DMS153 (cell line): ENCODE measurements around the gene CGB7.
"Not testable (repeated sequence)": the region's sequence is repeated elsewhere in the genome, so short reads cannot be mapped to it uniquely, and the experiment has no call there.

ENCODE experiments used
- DNase-seq: peaks from one replicate; lab custom pipeline; 2025; lab: John Stamatoyannopoulos, UW

Gene CGB7

DNA sequence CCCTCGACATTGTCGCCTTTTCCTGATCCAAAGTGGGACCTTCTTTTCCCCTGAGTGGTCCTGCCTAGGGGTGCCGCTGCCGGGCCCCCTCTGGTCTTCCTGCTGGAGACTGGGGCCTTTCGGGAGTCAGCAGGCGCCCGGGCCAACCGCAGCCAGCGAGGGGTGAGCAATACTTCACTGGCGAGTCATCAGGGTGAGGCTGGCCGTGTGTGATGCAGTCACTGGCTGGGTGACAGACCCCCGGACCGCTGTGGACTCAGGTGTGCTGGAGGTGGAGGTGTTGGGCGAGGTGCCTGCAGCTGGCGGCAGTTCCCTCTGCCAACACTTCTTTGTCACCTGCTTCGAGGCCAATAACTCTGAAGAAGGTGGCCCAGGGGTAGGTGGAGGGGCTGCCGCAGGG, 15.4 kb downstream of the CGB7 start:
- no peak for DNase-seq

DNA sequence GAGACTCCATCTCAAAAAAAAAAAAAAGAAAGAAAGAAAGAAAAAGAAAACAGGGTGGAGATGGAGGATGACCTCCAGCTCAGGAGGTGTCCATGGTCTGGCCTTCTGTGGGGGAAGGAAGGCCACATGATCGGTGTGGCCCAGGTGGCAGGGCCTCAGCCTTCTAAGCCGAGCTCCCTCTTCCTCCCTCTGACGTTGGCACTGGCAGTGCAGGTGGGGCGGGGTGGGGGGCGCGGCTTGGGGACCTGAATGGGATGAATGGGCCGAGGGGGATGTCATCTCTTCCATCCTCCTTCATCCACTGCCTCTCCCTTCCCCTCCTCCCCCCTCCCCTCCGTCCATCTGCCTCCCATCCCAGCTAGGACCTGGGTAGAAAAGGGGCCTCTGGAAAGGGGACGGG, 17.8 kb downstream of the CGB7 start:
- not testable (repeated sequence) for DNase-seq

DNA sequence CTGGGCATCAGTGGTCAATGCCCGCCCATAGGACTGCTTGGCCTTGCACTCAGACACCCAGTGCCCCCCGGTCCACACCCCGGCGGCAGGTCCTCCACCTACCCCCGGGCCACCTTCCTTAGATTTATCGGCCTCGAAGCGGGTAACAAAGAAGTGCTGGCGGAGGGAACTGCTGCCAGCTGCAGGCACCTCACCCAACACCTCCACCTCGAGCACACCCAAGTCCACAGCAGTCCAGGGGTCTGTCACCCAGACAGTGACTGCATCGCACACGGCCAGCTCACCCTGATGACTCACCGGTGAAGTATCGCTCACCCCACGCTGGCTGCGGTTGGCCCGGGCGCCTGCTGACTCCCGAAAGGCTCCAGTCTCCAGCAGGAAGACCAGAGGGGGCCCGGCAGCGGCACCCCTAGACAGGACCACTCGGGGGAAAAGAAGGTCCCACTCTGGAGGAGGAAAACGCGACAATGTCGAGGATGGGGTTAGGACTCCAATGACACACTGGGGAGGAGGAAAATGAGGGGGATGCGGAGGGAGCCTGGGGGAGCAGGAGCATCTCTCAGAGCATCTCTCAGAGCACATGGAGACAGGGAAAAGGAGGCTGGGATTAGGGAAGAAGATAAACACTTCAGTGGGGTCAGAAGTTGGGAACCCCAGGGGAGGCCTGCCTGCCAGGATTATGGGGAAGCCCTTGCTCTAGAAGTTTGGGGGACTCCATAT, 18.8 kb downstream of the CGB7 start:
- DNase-seq = not testable (repeated sequence)

DNA sequence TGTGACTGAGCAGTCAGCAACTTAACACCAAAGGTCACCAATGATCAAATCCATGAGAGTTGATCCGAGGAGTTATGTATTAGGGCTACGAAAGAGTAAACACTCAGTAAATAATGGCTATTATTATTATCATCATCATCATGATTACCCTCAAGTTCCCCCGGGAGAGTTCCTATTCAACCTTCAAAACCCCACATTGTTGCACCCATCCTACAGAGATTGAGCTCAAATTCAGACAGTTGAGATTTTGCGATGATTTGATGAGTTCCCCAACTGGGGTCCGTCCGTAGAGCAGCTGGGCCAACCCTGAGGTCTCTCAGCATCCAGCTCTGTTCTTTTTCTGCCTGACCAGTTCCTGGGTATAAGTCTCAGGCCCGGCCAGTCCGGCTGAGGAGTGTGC, 19.4 kb downstream of the CGB7 start:
- not testable (repeated sequence) for DNase-seq

GRCh38 chr19:49036815-49037214, 20.7 kb downstream of the CGB7 start, which contains the start of gene CGB1:
Gene CGB1 (minus strand): TSS chr19:49036895. CDS start chr19:49036711, 184 bp downstream.
- not testable (repeated sequence) for DNase-seq

DNA sequence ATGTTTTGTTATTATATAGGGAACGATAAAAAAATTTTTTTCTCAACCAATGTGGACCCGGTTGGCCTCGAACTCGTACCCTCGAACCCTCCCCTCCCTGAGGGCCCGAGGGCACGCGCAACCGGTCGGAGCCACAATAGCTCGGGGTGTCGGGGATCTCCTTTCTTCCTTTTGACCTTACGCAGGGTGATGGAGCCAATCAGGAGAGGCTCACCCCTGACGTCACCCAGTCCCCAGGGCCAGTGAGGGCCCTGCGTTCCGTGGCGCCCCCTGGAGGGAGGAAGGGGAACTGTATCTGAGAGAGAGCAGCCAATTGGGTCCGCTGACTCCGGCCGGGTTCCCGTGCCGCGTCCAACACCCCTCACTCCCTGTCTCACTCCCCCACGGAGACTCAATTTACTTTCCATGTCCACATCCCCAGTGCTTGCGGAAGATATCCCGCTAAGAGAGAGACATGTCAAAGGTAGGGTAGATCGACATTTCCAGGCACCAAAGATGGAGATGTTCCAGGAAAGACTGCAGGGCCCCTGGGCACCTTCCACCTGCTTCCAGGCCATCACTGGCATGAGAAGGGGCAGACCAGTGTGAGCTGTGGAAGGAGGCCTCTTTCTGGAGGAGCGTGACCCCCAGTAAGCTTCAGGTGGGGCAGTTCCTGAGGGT, 25.8 kb downstream of the CGB7 start, which contains the start of gene CGB2:
CGB2 (plus strand) TSS at position 249 of the 660 bp plus-strand sequence; CDS start at position 455, 206 bp downstream.
- not testable (repeated sequence) for DNase-seq

DNA sequence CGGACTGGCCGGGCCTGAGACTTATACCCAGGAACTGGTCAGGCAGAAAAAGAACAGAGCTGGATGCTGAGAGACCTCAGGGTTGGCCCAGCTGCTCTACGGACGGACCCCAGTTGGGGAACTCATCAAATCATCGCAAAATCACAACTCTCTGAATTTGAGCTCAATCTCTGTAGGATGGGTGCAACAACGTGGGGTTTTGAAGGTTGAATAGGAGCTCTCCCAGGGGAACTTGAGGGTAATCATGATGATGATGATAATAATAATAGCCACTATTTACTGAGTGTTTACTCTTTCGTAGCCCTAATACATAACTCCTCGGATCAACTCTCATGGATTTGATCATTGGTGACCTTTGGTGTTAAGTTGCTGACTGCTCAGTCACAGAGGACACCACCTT, 27.2 kb downstream of the CGB7 start:
- not testable (repeated sequence) for DNase-seq

- not testable (repeated sequence) for DNase-seq
These were observed 27.8 kb downstream of the CGB7 start for GRCh38 chr19:49029749-49030148.

GRCh38 chr19:49028686-49029085, 28.9 kb downstream of the CGB7 start:
- DNase-seq = not testable (repeated sequence)

- DNase-seq = not testable (repeated sequence)
These were observed 31.9 kb downstream of the CGB7 start for GRCh38 chr19:49025599-49025998.

DNA sequence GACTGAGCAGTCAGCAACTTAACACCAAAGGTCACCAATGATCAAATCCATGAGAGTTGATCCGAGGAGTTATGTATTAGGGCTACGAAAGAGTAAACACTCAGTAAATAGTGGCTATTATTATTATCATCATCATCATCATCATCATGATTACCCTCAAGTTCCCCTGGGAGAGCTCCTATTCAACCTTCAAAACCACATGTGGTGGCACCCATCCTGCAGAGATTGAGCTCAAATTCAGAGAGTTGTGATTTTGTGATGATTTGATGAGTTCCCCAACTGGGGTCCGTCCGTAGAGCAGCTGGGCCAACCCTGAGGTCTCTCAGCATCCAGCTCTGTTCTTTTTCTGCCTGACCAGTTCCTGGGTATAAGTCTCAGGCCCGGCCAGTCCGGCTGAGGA, 32.5 kb downstream of the CGB7 start:
- not testable (repeated sequence) for DNase-seq

DNA sequence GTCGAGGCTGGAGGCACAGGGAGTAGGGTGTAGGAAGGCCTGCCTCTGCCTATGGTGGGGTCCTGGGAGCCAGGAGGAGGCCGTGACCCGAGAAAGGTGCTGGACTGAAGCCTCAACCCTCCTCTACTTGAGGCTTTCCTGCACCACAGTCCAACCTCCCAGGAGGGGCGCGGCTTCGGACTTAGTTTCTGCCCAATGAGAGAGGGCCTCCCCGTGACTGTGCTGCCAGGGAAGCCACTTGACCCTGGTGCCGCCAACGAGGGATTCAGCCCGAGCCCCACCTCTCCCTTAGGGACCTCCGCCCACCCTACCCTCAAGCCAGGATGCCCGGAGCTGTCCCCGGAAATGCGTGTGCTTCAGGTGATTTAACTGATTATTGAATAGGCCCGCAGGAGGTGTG, 33.3 kb downstream of the CGB7 start, which contains the start of gene CGB3:
CGB3 (minus strand) TSS at position 101 of the 400 bp plus-strand sequence. CDS start 362 bp downstream, outside the sequence.
- not testable (repeated sequence) for DNase-seq

DNA sequence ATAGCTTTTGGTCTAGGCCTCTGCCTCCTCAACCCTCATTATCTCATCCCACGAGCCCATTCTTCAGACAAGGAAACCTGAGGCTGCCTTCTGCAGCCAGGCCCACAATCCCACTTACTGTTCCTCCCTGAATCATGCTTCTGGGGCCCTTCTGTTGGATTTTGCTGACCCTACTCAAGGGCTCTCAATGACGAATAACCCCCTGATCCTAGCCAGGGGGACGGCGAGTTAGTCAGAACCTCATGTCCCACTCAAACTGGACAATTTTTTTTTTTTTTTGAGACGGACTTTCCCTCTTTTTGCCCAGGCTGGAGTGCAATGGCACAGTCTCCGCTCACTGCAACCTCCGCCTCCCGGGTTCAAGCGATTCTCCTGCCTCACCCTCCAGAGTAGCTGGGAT, 35.4 kb downstream of the CGB7 start:
- DNase-seq = no peak

GRCh38 chr19:49020931-49021895, 36.3 kb downstream of the CGB7 start:
- DNase-seq = no peak

DNA sequence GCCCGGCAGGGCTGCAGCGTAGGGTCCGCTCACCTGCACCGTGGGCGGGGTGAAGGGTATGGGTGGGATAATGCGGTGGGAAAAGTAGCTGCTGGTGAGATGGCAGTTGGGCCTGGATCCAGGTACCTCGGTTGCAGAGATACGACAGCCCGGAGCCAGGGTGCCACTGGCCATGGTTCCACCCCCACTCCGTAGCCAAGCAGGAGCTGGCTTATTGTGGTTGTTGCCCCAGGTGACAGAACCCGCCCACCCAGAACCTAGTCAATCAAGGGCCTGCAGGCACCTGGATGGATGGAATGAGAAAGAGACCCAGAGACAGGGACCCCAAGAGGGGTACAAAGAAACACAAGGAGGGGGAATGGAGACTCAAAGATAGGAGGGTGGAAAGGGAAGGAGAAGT, 37.2 kb downstream of the CGB7 start:
- DNase-seq = no peak

DNA sequence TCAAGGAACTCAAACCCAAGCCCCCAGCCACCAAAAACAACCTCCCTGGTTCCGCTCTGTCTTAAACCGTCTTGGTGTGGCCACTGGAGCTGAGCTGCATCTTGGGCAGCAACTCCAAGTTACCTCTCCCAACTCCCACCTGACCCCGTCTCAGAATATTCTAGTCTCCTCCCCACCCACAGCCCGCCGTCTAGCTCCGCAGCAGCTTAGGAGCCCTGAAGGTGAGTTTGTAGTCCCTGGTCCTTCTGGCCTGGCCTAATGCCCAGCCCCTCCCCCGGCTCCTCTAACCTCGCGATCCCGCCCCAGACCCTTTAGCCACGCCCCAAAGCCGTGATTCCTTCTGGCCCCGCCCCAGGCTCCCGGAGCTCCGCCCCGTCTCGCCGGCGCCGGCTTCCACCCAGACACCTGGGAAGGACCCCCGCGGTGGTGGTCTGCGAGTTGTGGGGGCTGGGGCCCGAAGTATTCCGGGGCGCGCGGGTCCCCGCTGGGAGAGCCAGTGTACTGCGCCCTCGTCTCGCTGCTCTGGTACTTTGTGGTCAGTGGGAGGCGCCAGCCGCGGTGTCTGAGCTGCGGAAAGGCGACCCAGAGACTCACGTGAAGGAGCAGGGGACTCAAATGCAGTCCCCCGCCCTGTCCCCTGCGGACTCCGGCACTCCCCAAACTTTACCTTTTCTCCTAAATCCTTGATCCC, 38.2 kb downstream of the CGB7 start:
- DNase-seq = peak; percentile 51

GRCh38 chr19:49018388-49019241, 38.9 kb downstream of the CGB7 start:
- not testable (repeated sequence) for DNase-seq

- no peak for DNase-seq
These were observed 39.7 kb downstream of the CGB7 start for GRCh38 chr19:49017666-49018351.

DNA sequence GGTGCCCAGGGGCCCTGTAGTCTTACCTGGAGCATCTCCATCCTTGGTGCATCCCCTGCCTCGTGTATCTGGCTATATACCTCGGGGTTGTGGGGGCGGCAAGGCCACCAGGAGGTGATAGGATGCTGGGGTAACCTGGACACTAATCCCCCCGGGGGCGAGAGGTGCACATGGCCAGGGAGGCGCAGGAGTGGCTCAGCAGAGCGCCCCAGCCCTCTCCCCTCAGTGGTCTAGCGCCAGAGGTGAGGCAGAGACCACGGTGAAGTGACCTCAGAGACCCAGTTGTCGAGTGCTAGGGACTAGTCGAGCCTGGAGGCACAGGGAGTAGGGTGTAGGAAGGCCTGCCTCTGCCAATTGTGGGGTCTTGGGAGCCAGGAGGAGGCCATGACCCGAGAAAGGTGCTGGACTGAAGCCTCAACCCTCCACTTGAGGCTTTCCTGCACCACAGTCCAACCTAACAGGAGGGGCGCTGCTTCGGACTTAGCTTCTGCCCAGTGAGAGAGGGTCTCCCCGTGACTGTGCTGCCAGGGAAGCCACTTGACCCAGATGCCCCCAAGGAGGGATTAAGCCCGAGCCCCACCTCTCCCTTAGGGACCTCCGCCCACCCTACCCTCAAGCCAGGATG, 40.4 kb downstream of the CGB7 start, which contains the start of gene LHB:
LHB (minus strand) TSS at position 51 of the 625 bp plus-strand sequence; CDS start at position 41, 10 bp downstream.
- DNase-seq = no peak
